Vagina (tissue), 2 donors: ENCODE data around the gene ANAPC4.

Experiments used
- CTCF ChIP-seq, 3 experiments: fragments of 450-650 bp in 2 of 3; fragments of 200-600 bp in 1 of 3; sonication (generic) in 1 of 3; IDR thresholded peaks; one replicate each; pipeline ENCODE4 v1.5.1; 2017 to 2019; ENCODE audit warnings: antibody characterized with exemption in 3 of 3, mild to moderate bottlenecking in 2 of 3, moderate library complexity in 2 of 3
- POLR2AphosphoS5 ChIP-seq, 2 donors: sonication (generic); formaldehyde crosslinking; IDR thresholded peaks; one replicate each; pipeline ENCODE4 v1.9.0; 2017; ENCODE audit warnings: antibody characterized with exemption in 2 of 2, mild to moderate bottlenecking in 2 of 2, low read depth in 1 of 2; ENCODE audit not compliant: insufficient read depth in 1 of 2

- no peak for TF ChIP-seq POLR2AphosphoS5 (IDR thresholded peaks at IDR 0.05; ENCODE audit: insufficient read depth in 1 of 2, low read depth in 1 of 2)
- no peak for TF ChIP-seq CTCF (IDR thresholded peaks at IDR 0.05)
Observed at GRCh38 chr4:25452081-25452480, 75.0 kb downstream of the ANAPC4 start.
